Caco-2 (cell line): ENCODE results near the gene RAP1GAP2. TPM values are rescaled to one million over a fixed set of nuclear protein-coding genes. Genes with fewer than 3 reads are reported as not detected.

Experiments used
- BruUV-seq: library from RNA; stranded (reverse); fragments of 400-500 nt; replicated peaks from 2 replicates; lab custom pipeline; 2021; lab: Mats Ljungman, UMichigan
- CTCF ChIA-PET: fragments of 300-600 bp; sonication (Branson Sonifier 250); formaldehyde crosslinking; loops from one replicate; lab custom pipeline; 2022; ENCODE audit warnings: antibody characterized with exemption; lab: Charles Lee
- POLR2A ChIA-PET: fragments of 300-600 bp; sonication (Branson Sonifier 250); formaldehyde crosslinking; loops from one replicate; lab custom pipeline; 2022; ENCODE audit warnings: antibody characterized with exemption; lab: Charles Lee
- DNase-seq, 2 experiments: peaks; one replicate each; pipeline versions ENCODE4 v3.0.0 to v3.0.0-alpha.2; 2020 to 2022
- H3K27me3 ChIP-seq: replicated peaks from 2 replicates; pipeline ENCODE4 v1.6.0; 2011; ENCODE audit warnings: low read length; ENCODE audit not compliant: control insufficient read depth, insufficient read depth
- H3K36me3 ChIP-seq: 2 replicates; pipeline ENCODE4 v1.5.1; 2011; ENCODE audit warnings: low read length; ENCODE audit not compliant: control insufficient read depth, insufficient read depth
- H3K4me1 ChIP-seq: fragments of 250-450 bp; sonication (Bioruptor Pico); 2 replicates; pipeline ENCODE4 v1.5.1; 2020; ENCODE audit warnings: mild to moderate bottlenecking
- H3K4me3 ChIP-seq: 2 replicates; pipeline ENCODE4 v1.5.1; 2011; ENCODE audit warnings: low read depth, mild to moderate bottlenecking, control low read depth, low read length
- H3K9me3 ChIP-seq: fragments of 250-450 bp; sonication (Bioruptor Pico); 2 replicates; pipeline ENCODE4 v1.5.1; 2020; ENCODE audit warnings: mild to moderate bottlenecking, moderate library complexity
- H3K27ac Mint-ChIP-seq: one replicate; pipeline ENCODE4 v1.8.0; 2022; ENCODE audit warnings: mixed read lengths; ENCODE audit not compliant: unreplicated experiment
- H3K27me3 Mint-ChIP-seq: one replicate; pipeline ENCODE4 v1.8.0; 2022; ENCODE audit warnings: mixed read lengths; ENCODE audit not compliant: insufficient read depth, unreplicated experiment
- H3K36me3 Mint-ChIP-seq: one replicate; pipeline ENCODE4 v1.8.0; 2022; ENCODE audit warnings: mild to moderate bottlenecking, mixed read lengths; ENCODE audit not compliant: insufficient read depth, unreplicated experiment
- H3K4me1 Mint-ChIP-seq: one replicate; pipeline ENCODE4 v1.8.0; 2022; ENCODE audit warnings: low read depth, mixed read lengths; ENCODE audit not compliant: unreplicated experiment
- H3K4me3 Mint-ChIP-seq: one replicate; pipeline ENCODE4 v1.8.0; 2022; ENCODE audit warnings: mild to moderate bottlenecking, moderate library complexity, mixed read lengths; ENCODE audit not compliant: unreplicated experiment
- H3K9me3 Mint-ChIP-seq: one replicate; pipeline ENCODE4 v1.8.0; 2022; ENCODE audit warnings: mixed read lengths; ENCODE audit not compliant: unreplicated experiment
- intact Hi-C: fragments of 100-400 bp; cut with micrococcal nuclease; formaldehyde crosslinking; loops from one replicate; pipeline ENCODE4 v1.10.0; 2022; ENCODE audit not compliant: unreplicated experiment
- total RNA-seq: library from RNA; stranded (reverse); gene quantifications from 2 replicates; pipeline ENCODE4 v1.2.3, GENCODE V29; 2022
- TF ChIP-seq, protein P1 (sequence below), 2 experiments: fragments of 200-600 bp in 1 of 2; IDR thresholded peaks; 1 replicate in 1 of 2; 2 replicates in 1 of 2; pipeline versions ENCODE4 v1.5.1 to v1.8.0; 2011 to 2022; ENCODE audit warnings: antibody characterized with exemption in 1 of 2, control low read depth in 1 of 2, inconsistent platforms in 1 of 2, low read depth in 1 of 2, low read length in 1 of 2, mild to moderate bottlenecking in 1 of 2, moderate library complexity in 1 of 2; ENCODE audit not compliant: insufficient read depth in 1 of 2, severe bottlenecking in 1 of 2, unreplicated experiment in 1 of 2

The RAP1GAP2 gene
- total RNA-seq, 1 experiment from 2014 or later: 45.3 TPM

GRCh38 chr17:2974347-2974746 lies 178.1 kb downstream of the RAP1GAP2 start:
- peak overlapping the region; percentile 18 for H3K27ac Mint-ChIP-seq
- Histone ChIP-seq H3K27me3 (no peaks in the 10 kb centered on the region), H3K36me3 (no peaks in the 10 kb centered on the region), H3K4me3 (no peak overlapping the region), H3K4me1 (peaks cover 9% of the 10 kb centered on the region; the same call in 1 of the 2 replicates), H3K9me3 (no peaks in the 10 kb centered on the region)
- POLR2A ChIA-PET: interaction anchor here (0.6 kb wide), 1 partner anchor 1174 kb away, joined by 3 read pairs; no protein-coding TSS in a partner anchor
- no TSS peak for BruUV-seq
- peaks cover 15% of the 10 kb centered on the region for H3K36me3 Mint-ChIP-seq
- intact Hi-C loops: no loop called here
- TF ChIP-seq, protein P1, sequence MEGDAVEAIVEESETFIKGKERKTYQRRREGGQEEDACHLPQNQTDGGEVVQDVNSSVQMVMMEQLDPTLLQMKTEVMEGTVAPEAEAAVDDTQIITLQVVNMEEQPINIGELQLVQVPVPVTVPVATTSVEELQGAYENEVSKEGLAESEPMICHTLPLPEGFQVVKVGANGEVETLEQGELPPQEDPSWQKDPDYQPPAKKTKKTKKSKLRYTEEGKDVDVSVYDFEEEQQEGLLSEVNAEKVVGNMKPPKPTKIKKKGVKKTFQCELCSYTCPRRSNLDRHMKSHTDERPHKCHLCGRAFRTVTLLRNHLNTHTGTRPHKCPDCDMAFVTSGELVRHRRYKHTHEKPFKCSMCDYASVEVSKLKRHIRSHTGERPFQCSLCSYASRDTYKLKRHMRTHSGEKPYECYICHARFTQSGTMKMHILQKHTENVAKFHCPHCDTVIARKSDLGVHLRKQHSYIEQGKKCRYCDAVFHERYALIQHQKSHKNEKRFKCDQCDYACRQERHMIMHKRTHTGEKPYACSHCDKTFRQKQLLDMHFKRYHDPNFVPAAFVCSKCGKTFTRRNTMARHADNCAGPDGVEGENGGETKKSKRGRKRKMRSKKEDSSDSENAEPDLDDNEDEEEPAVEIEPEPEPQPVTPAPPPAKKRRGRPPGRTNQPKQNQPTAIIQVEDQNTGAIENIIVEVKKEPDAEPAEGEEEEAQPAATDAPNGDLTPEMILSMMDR (IDR thresholded peaks at IDR 0.05; ENCODE audit: insufficient read depth in 1 of 2, low read depth in 1 of 2, low read length in 1 of 2, severe bottlenecking in 1 of 2, unreplicated experiment in 1 of 2): no peak
- peak overlapping the region; percentile 74 for H3K4me3 Mint-ChIP-seq
- no peaks in the 10 kb centered on the region for H3K27me3 Mint-ChIP-seq
- CTCF ChIA-PET: no interaction called here
- H3K4me1 Mint-ChIP-seq: no peaks in the 10 kb centered on the region
- no peak for DNase-seq
- peaks cover 10% of the 10 kb centered on the region for H3K9me3 Mint-ChIP-seq

DNA sequence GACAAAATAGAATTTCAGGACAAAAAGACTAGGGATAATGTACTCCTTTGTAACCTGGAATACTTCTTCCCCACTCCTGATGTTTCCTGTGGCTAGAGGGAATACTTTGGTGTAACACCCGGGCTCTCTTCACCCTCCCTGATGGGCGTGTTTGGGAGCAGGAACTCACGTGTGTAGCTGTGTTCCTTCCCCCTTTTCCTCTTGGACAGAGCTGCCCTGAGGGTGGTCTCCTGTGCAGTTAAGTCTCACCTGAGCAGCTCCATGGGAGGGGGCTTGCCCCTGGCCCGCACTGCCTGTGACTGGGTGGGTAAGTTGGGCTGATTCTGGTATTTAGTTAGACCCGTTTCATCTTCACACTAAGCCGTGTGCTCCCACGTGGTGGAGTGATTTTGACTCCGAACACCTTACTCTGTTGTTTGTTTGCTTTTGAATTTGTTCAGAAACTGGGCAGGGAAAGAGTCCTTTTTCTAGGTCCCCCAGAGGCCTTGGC lies 179.3 kb downstream of the RAP1GAP2 start:
- Histone ChIP-seq H3K27me3 (no peaks in the 10 kb centered on the region), H3K4me1 (peaks cover 9% of the 10 kb centered on the region; the same call in 1 of the 2 replicates), H3K9me3 (no peaks in the 10 kb centered on the region), H3K36me3 (peaks cover under 1% of the 10 kb centered on the region; the same call in 1 of the 2 replicates), H3K4me3 (peak overlapping the region; percentile 71)
- H3K27me3 Mint-ChIP-seq: no peaks in the 10 kb centered on the region
- H3K4me3 Mint-ChIP-seq: peak overlapping the region; percentile 74
- intact Hi-C loops: no loop called here
- H3K4me1 Mint-ChIP-seq: no peaks in the 10 kb centered on the region
- ChIA-PET CTCF (interaction anchor here (0.9 to 1.0 kb wide), 2 partner anchors 37 to 189 kb away, joined by 4 to 5 read pairs; no protein-coding TSS in a partner anchor), POLR2A (interaction anchor here (0.5 to 0.7 kb wide), 2 partner anchors 14 to 101 kb away, joined by 3 read pairs; no protein-coding TSS in a partner anchor)
- peak; percentile 80 to 82 for DNase-seq
- H3K27ac Mint-ChIP-seq: peak overlapping the region; percentile 36
- peaks cover 15% of the 10 kb centered on the region for H3K36me3 Mint-ChIP-seq
- TF ChIP-seq, protein P1 (IDR thresholded peaks at IDR 0.05; ENCODE audit: insufficient read depth in 1 of 2, low read depth in 1 of 2, low read length in 1 of 2, severe bottlenecking in 1 of 2, unreplicated experiment in 1 of 2): no peak
- H3K9me3 Mint-ChIP-seq: peaks cover 10% of the 10 kb centered on the region
- BruUV-seq: no TSS peak

- TF ChIP-seq, protein P1 (IDR thresholded peaks at IDR 0.05; ENCODE audit: insufficient read depth in 1 of 2, low read depth in 1 of 2, low read length in 1 of 2, severe bottlenecking in 1 of 2, unreplicated experiment in 1 of 2): no peak
- H3K36me3 ChIP-seq: peaks cover 3% of the 10 kb centered on the region; the same call in 1 of the 2 replicates
- no peaks in the 10 kb centered on the region for H3K27me3 Mint-ChIP-seq
- no TSS peak for BruUV-seq
- peaks cover 15% of the 10 kb centered on the region for H3K36me3 Mint-ChIP-seq
- no peak overlapping the region for H3K27ac Mint-ChIP-seq
- H3K4me3 ChIP-seq: no peak overlapping the region
- peaks cover 6% of the 10 kb centered on the region; the same call in 1 of the 2 replicates for H3K4me1 ChIP-seq
- H3K4me1 Mint-ChIP-seq: no peaks in the 10 kb centered on the region
- DNase-seq: no peak
- intact Hi-C loops: no loop called here
- H3K4me3 Mint-ChIP-seq: no peak overlapping the region
- no peaks in the 10 kb centered on the region for H3K27me3 ChIP-seq
- H3K9me3 Mint-ChIP-seq: peaks cover 10% of the 10 kb centered on the region
- CTCF ChIA-PET: no interaction called here
- POLR2A ChIA-PET: no interaction called here
- H3K9me3 ChIP-seq: no peaks in the 10 kb centered on the region
These were observed 180.9 kb downstream of the RAP1GAP2 start for GRCh38 chr17:2977157-2977556.
